Neural cell (in vitro differentiated cells): Measurements from ENCODE around the gene MS4A18.

Experiments
- EP300 ChIP-seq: fragments of 450-650 bp; conservative IDR thresholded peaks from 2 replicates; pipeline ENCODE4 v1.6.1; 2014; ENCODE audit warnings: antibody characterized with exemption, mild to moderate bottlenecking, moderate library complexity; ENCODE audit not compliant: poor library complexity, severe bottlenecking
- POLR2AphosphoS5 ChIP-seq: IDR thresholded peaks from 2 replicates; pipeline ENCODE4 v1.6.1; 2012
- TF ChIP-seq, protein P1 (sequence below): fragments of 450-650 bp; IDR thresholded peaks from 2 replicates; pipeline ENCODE4 v1.5.1; 2014; ENCODE audit warnings: antibody characterized with exemption, mild to moderate bottlenecking, moderate library complexity; ENCODE audit not compliant: poor library complexity, severe bottlenecking
- TF ChIP-seq, protein P2 (sequence below): IDR thresholded peaks from 2 replicates; pipeline ENCODE4 v1.6.1; 2012; ENCODE audit warnings: borderline replicate concordance

DNA sequence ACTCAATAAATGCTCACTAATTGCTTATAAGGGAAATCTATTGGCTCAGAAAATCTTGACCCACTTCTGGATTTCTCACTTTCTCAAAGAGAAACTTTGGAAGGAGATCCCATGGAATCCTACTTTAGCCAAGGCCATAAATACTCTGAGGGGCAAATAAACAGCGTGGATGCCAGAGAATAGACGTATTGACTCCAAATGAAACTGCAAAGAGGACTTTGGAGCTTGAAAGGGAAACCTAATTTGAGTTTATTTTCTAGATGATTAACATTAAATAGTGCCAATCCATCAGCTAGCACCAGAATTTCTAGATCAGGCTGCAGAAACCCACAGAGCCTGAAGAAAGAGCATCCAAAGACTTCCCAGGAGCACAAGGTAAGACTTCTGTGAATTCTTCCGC is at the start of gene MS4A18:
- TF ChIP-seq, protein P1, sequence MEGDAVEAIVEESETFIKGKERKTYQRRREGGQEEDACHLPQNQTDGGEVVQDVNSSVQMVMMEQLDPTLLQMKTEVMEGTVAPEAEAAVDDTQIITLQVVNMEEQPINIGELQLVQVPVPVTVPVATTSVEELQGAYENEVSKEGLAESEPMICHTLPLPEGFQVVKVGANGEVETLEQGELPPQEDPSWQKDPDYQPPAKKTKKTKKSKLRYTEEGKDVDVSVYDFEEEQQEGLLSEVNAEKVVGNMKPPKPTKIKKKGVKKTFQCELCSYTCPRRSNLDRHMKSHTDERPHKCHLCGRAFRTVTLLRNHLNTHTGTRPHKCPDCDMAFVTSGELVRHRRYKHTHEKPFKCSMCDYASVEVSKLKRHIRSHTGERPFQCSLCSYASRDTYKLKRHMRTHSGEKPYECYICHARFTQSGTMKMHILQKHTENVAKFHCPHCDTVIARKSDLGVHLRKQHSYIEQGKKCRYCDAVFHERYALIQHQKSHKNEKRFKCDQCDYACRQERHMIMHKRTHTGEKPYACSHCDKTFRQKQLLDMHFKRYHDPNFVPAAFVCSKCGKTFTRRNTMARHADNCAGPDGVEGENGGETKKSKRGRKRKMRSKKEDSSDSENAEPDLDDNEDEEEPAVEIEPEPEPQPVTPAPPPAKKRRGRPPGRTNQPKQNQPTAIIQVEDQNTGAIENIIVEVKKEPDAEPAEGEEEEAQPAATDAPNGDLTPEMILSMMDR = no peak
- TF ChIP-seq, protein P2, sequence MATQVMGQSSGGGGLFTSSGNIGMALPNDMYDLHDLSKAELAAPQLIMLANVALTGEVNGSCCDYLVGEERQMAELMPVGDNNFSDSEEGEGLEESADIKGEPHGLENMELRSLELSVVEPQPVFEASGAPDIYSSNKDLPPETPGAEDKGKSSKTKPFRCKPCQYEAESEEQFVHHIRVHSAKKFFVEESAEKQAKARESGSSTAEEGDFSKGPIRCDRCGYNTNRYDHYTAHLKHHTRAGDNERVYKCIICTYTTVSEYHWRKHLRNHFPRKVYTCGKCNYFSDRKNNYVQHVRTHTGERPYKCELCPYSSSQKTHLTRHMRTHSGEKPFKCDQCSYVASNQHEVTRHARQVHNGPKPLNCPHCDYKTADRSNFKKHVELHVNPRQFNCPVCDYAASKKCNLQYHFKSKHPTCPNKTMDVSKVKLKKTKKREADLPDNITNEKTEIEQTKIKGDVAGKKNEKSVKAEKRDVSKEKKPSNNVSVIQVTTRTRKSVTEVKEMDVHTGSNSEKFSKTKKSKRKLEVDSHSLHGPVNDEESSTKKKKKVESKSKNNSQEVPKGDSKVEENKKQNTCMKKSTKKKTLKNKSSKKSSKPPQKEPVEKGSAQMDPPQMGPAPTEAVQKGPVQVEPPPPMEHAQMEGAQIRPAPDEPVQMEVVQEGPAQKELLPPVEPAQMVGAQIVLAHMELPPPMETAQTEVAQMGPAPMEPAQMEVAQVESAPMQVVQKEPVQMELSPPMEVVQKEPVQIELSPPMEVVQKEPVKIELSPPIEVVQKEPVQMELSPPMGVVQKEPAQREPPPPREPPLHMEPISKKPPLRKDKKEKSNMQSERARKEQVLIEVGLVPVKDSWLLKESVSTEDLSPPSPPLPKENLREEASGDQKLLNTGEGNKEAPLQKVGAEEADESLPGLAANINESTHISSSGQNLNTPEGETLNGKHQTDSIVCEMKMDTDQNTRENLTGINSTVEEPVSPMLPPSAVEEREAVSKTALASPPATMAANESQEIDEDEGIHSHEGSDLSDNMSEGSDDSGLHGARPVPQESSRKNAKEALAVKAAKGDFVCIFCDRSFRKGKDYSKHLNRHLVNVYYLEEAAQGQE = no peak
- TF ChIP-seq POLR2AphosphoS5 = no peak
- TF ChIP-seq EP300 = no peak
